ENCODE data around the gene ADIRF. TPM values are rescaled to one million over a fixed set of nuclear protein-coding genes. Genes with fewer than 3 reads are reported as not detected.

ADIRF gene
- polyA plus RNA-seq, 1 donor from 2014 or later = not detected

DNA sequence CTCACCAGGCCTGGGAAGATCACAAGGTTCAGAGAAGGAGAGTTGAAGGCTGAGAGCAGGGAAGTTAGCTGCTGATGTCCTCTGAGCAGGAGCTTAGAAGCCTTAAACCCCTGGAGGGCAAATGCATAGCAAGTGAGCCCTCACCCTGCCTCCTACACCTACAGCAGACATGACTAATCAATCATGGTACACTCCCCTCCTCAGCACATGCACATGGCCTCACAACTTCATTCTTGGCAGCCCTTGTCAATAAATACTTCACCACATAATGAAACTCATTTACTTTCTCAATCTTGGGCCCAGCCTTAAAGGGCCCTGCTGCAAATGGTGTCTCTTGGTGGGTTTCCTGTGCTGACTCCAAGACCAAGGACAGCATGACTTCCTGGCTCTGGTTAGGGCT is 23.8 kb upstream of the ADIRF start:
- no peak overlapping the region for H2AFZ ChIP-seq (ENCODE audit: low read depth, low read length)
- H3K4me2 ChIP-seq (ENCODE audit: low read length) = no peak overlapping the region
- no peaks in the 10 kb centered on the region for H3K27me3 ChIP-seq (ENCODE audit: insufficient read depth, low read depth, low read length)
- H3K79me2 ChIP-seq (replicated peaks; ENCODE audit: insufficient read depth, low read length) = no peaks in the 10 kb centered on the region
- H4K20me1 ChIP-seq (ENCODE audit: insufficient read depth) = no peaks in the 10 kb centered on the region
- no peak overlapping the region for H3K27ac ChIP-seq (ENCODE audit: low read length)
- TF ChIP-seq EP300 (conservative IDR thresholded peaks at IDR 0.05; ENCODE audit: poor library complexity, severe bottlenecking) (no peak), REST (IDR thresholded peaks at IDR 0.05; ENCODE audit: borderline replicate concordance) (no peak), EZH2 (IDR thresholded peaks at IDR 0.05; ENCODE audit: borderline replicate concordance, insufficient read depth, low read length, poor library complexity, severe bottlenecking) (no peak), RAD21 (conservative IDR thresholded peaks at IDR 0.05) (no peak), TAF1 (IDR thresholded peaks at IDR 0.05; ENCODE audit: low read depth) (no peak), SMC3 (conservative IDR thresholded peaks at IDR 0.05; ENCODE audit: poor library complexity) (no peak), POLR2AphosphoS5 (IDR thresholded peaks at IDR 0.05) (no peak), MXI1 (conservative IDR thresholded peaks at IDR 0.05; ENCODE audit: poor library complexity, severe bottlenecking) (no peak), CTCF (IDR thresholded peaks at IDR 0.05; ENCODE audit: poor library complexity, severe bottlenecking) (no peak)
- no peak overlapping the region for H3K4me3 ChIP-seq (ENCODE audit: low read length)
- H3K9me2 ChIP-seq (ENCODE audit: insufficient read depth, low read length) = no peaks in the 10 kb centered on the region
- no peak overlapping the region for H3K9ac ChIP-seq (ENCODE audit: low read length)
- no peaks in the 10 kb centered on the region for H3F3A ChIP-seq (ENCODE audit: insufficient read depth, low read length, poor library complexity, severe bottlenecking)
- no peaks in the 10 kb centered on the region for H3K9me3 ChIP-seq (ENCODE audit: low read length)
- no peaks in the 10 kb centered on the region for H3K36me3 ChIP-seq (ENCODE audit: insufficient read depth, low read length)

- H2AFZ ChIP-seq (ENCODE audit: low read depth, low read length) = no peak overlapping the region
- H3K9me2 ChIP-seq (ENCODE audit: insufficient read depth, low read length) = no peaks in the 10 kb centered on the region
- no peaks in the 10 kb centered on the region for H3K36me3 ChIP-seq (ENCODE audit: insufficient read depth, low read length)
- no peaks in the 10 kb centered on the region for H3K79me2 ChIP-seq (replicated peaks; ENCODE audit: insufficient read depth, low read length)
- no peak overlapping the region for H3K4me2 ChIP-seq (ENCODE audit: low read length)
- no peaks in the 10 kb centered on the region for H3K27me3 ChIP-seq (ENCODE audit: insufficient read depth, low read depth, low read length)
- H4K20me1 ChIP-seq (ENCODE audit: insufficient read depth) = no peaks in the 10 kb centered on the region
- no peak overlapping the region for H3K27ac ChIP-seq (ENCODE audit: low read length)
- no peak overlapping the region for H3K4me3 ChIP-seq (ENCODE audit: low read length)
- H3K9ac ChIP-seq (ENCODE audit: low read length) = no peak overlapping the region
- H3F3A ChIP-seq (ENCODE audit: insufficient read depth, low read length, poor library complexity, severe bottlenecking) = no peaks in the 10 kb centered on the region
- H3K9me3 ChIP-seq (ENCODE audit: low read length) = no peaks in the 10 kb centered on the region
- TF ChIP-seq RAD21 (conservative IDR thresholded peaks at IDR 0.05) = no peak
- TF ChIP-seq REST (IDR thresholded peaks at IDR 0.05; ENCODE audit: borderline replicate concordance) = no peak
- TF ChIP-seq POLR2AphosphoS5 (IDR thresholded peaks at IDR 0.05) = no peak
- no peak for TF ChIP-seq TAF1 (IDR thresholded peaks at IDR 0.05; ENCODE audit: low read depth)
- TF ChIP-seq EZH2 (IDR thresholded peaks at IDR 0.05; ENCODE audit: borderline replicate concordance, insufficient read depth, low read length, poor library complexity, severe bottlenecking) = no peak
- no peak for TF ChIP-seq SMC3 (conservative IDR thresholded peaks at IDR 0.05; ENCODE audit: poor library complexity)
- no peak for TF ChIP-seq EP300 (conservative IDR thresholded peaks at IDR 0.05; ENCODE audit: poor library complexity, severe bottlenecking)
- TF ChIP-seq MXI1 (conservative IDR thresholded peaks at IDR 0.05; ENCODE audit: poor library complexity, severe bottlenecking) = no peak
- TF ChIP-seq CTCF (IDR thresholded peaks at IDR 0.05; ENCODE audit: poor library complexity, severe bottlenecking) = no peak
Observed at GRCh38 chr10:86944907-86945306, 23.4 kb upstream of the ADIRF start.
